IMR-90 (cell line): Measurements from ENCODE around the gene THAP12. TPM values are rescaled to one million over a fixed set of nuclear protein-coding genes. Genes with fewer than 3 reads are reported as not detected.

Source experiments
- ATAC-seq: fragments of 200-7000 bp; cut with Tn5 transposase; 2 replicates; pipeline ENCODE4 v1.9.1; 2020; ENCODE audit warnings: low read depth, mild to moderate bottlenecking, moderate library complexity
- BruUV-seq: library from RNA; stranded (reverse); fragments of 400-500 nt; replicated peaks from 2 replicates; lab custom pipeline; 2021; lab: Mats Ljungman, UMichigan
- CTCF ChIA-PET: fragments of 300-600 bp; formaldehyde crosslinking; extraction: SDS; loops from one replicate; lab custom pipeline; 2021; ENCODE audit warnings: antibody characterized with exemption; lab: Yijun Ruan, JAX
- POLR2A ChIA-PET: fragments of 300-600 bp; sonication (Branson Sonifier 250); formaldehyde crosslinking; loops from one replicate; lab custom pipeline; 2022; ENCODE audit warnings: antibody characterized with exemption; ENCODE audit not compliant: unreplicated experiment; lab: Charles Lee
- DNase-seq: peaks from one replicate; pipeline ENCODE4 v3.0.0; 2013
- H2AFZ ChIP-seq: replicated peaks from 2 replicates; pipeline ENCODE3; 2013; ENCODE audit warnings: low read length, mild to moderate bottlenecking; ENCODE audit not compliant: poor library complexity
- H2AK5ac ChIP-seq: 2 replicates; pipeline ENCODE4 v1.6.1; 2013; ENCODE audit warnings: low read depth, low read length, inconsistent platforms
- H2AK9ac ChIP-seq: replicated peaks from 2 replicates; pipeline ENCODE3; 2013; ENCODE audit warnings: mild to moderate bottlenecking, low read depth, low read length, moderate library complexity; ENCODE audit not compliant: poor library complexity
- H2BK120ac ChIP-seq: 2 replicates; pipeline ENCODE4 v1.6.1; 2013; ENCODE audit warnings: low read depth, low read length, inconsistent platforms
- H2BK15ac ChIP-seq: 3 replicates; pipeline ENCODE4 v1.6.1; 2013; ENCODE audit warnings: low read depth, low read length, inconsistent platforms
- H2BK20ac ChIP-seq: 2 replicates; pipeline ENCODE4 v1.6.1; 2013; ENCODE audit warnings: low read depth, mild to moderate bottlenecking, inconsistent platforms, low read length, moderate library complexity
- H2BK5ac ChIP-seq: 2 replicates; pipeline ENCODE4 v1.6.1; 2013; ENCODE audit warnings: mild to moderate bottlenecking, low read depth, low read length, inconsistent platforms; ENCODE audit not compliant: poor library complexity, severe bottlenecking
- H3K14ac ChIP-seq: replicated peaks from 2 replicates; pipeline ENCODE4 v1.6.1; 2013; ENCODE audit warnings: low read depth, low read length, inconsistent platforms
- H3K18ac ChIP-seq: 2 replicates; pipeline ENCODE4 v1.6.1; 2013; ENCODE audit warnings: low read depth, low read length, control low read depth
- H3K23ac ChIP-seq: 2 replicates; pipeline ENCODE4 v1.6.1; 2013; ENCODE audit warnings: low read depth, low read length, inconsistent platforms
- H3K27ac ChIP-seq: 2 replicates; pipeline ENCODE4 v1.5.1; 2013; ENCODE audit warnings: mild to moderate bottlenecking, control low read depth, low read length; ENCODE audit not compliant: insufficient read depth
- H3K27me3 ChIP-seq: 2 replicates; pipeline ENCODE4 v1.6.1; 2013; ENCODE audit warnings: low read length; ENCODE audit not compliant: control insufficient read depth, insufficient read depth
- H3K36me3 ChIP-seq: 2 replicates; pipeline ENCODE4 v1.6.1; 2013; ENCODE audit warnings: low read length, mixed read lengths; ENCODE audit not compliant: control insufficient read depth, insufficient read depth
- H3K4ac ChIP-seq: 2 replicates; pipeline ENCODE4 v1.6.1; 2013; ENCODE audit warnings: low read depth, low read length, inconsistent platforms
- H3K4me1 ChIP-seq: 2 replicates; pipeline ENCODE4 v1.6.1; 2013; ENCODE audit warnings: low read length, mixed read lengths; ENCODE audit not compliant: control insufficient read depth, insufficient read depth
- H3K4me2 ChIP-seq: 2 replicates; pipeline ENCODE4 v1.6.1; 2013; ENCODE audit warnings: low read depth, mild to moderate bottlenecking, control low read depth, low read length, moderate library complexity
- H3K4me3 ChIP-seq: 2 replicates; pipeline ENCODE4 v1.5.1; 2013; ENCODE audit warnings: low read depth, mild to moderate bottlenecking, control low read depth, low read length, moderate library complexity; ENCODE audit not compliant: insufficient read depth
- H3K56ac ChIP-seq: 2 replicates; pipeline ENCODE4 v1.6.1; 2013; ENCODE audit warnings: low read length, inconsistent platforms; ENCODE audit not compliant: insufficient read depth; ENCODE audit errors: extremely low read depth
- H3K79me1 ChIP-seq, 2 experiments: 2 replicates each; pipeline ENCODE4 v1.6.1; 2013; ENCODE audit warnings: low read length in 2 of 2, inconsistent platforms in 1 of 2, low read depth in 1 of 2
- H3K9ac ChIP-seq: 2 replicates; pipeline ENCODE4 v1.6.1; 2013; ENCODE audit warnings: low read depth, low read length, control low read depth
- H3K9me1 ChIP-seq: 2 replicates; pipeline ENCODE4 v1.6.1; 2013; ENCODE audit warnings: low read length, inconsistent platforms; ENCODE audit not compliant: insufficient read depth
- H3K9me3 ChIP-seq: 2 replicates; pipeline ENCODE4 v1.6.1; 2013; ENCODE audit warnings: low read length; ENCODE audit not compliant: control insufficient read depth, insufficient read depth
- H4K20me1 ChIP-seq: 2 replicates; pipeline ENCODE4 v1.6.1; 2013; ENCODE audit warnings: low read length, inconsistent platforms; ENCODE audit not compliant: insufficient read depth
- H4K5ac ChIP-seq: 2 replicates; pipeline ENCODE4 v1.6.1; 2013; ENCODE audit warnings: mild to moderate bottlenecking, low read depth, low read length, control low read depth
- H4K8ac ChIP-seq, 2 experiments: 2 replicates each; pipeline ENCODE4 v1.6.1; 2013; ENCODE audit warnings: low read depth in 2 of 2, low read length in 2 of 2, control low read depth in 1 of 2, inconsistent platforms in 1 of 2
- H4K91ac ChIP-seq: 2 replicates; pipeline ENCODE4 v1.6.1; 2013; ENCODE audit warnings: low read depth, low read length, inconsistent platforms; ENCODE audit not compliant: insufficient read depth
- CEBPB ChIP-seq: IDR thresholded peaks from 2 replicates; pipeline ENCODE4 v1.6.1; 2012; ENCODE audit warnings: low read depth, low read length, improper control_type of control experiment
- CTCF ChIP-seq: conservative IDR thresholded peaks from 2 replicates; pipeline ENCODE4 v1.5.1; 2012; ENCODE audit warnings: mild to moderate bottlenecking, low read depth, low read length, improper control_type of control experiment
- MAZ ChIP-seq: IDR thresholded peaks from 2 replicates; pipeline ENCODE4 v1.6.1; 2012; ENCODE audit warnings: low read depth, mild to moderate bottlenecking, low read length, improper control_type of control experiment, moderate library complexity, borderline replicate concordance
- POLR2A ChIP-seq: IDR thresholded peaks from 2 replicates; pipeline ENCODE4 v1.6.1; 2012; ENCODE audit warnings: mild to moderate bottlenecking, low read depth, low read length
- RAD21 ChIP-seq: IDR thresholded peaks from 2 replicates; pipeline ENCODE4 v1.6.1; 2012; ENCODE audit warnings: low read length, improper control_type of control experiment
- USF2 ChIP-seq: fragments of 150-350 bp; IDR thresholded peaks from 2 replicates; pipeline ENCODE4 v1.6.1; 2017; ENCODE audit warnings: mild to moderate bottlenecking, antibody characterized with exemption, low read length, low read depth
- WGBS, 2 experiments: methylation state at CpG; one replicate each; pipeline versions ENCODE4 v1.1.5 to v1.1.7; 2013; ENCODE audit warnings: missing lambda C conversion rate in 2 of 2; ENCODE audit not compliant: insufficient read length in 1 of 2; ENCODE audit errors: extremely low coverage in 2 of 2; 5-methylcytosine and 5-hydroxymethylcytosine counted together
- dilution Hi-C: fragments of 300-500 bp; cut with HindIII; formaldehyde crosslinking; loops from one replicate; pipeline ENCODE4 v1.14.3; 2018; ENCODE audit warnings: low sequenced_read_pairs; ENCODE audit not compliant: unreplicated experiment
- in situ Hi-C: fragments of 300-500 bp; cut with MboI; formaldehyde crosslinking; loops from 3 replicates; pipeline ENCODE4 v1.14.3; 2019; ENCODE audit warnings: low sequenced_read_pairs, inconsistent platforms, mixed read lengths
- intact Hi-C: fragments of 100-400 bp; cut with micrococcal nuclease; formaldehyde crosslinking; loops from 2 replicates; pipeline ENCODE4 v1.10.0; 2022
- polyA plus RNA-seq, 3 experiments: library from polyadenylated mRNA; depleted of rRNA; stranded (reverse); fragments of >200 nt; gene quantifications; 2 replicates each; pipeline ENCODE4 v1.2.3, GENCODE V29; 2012; ENCODE audit warnings: low replicate concordance in 1 of 3
- total RNA-seq: library from RNA; depleted of rRNA; stranded (reverse); fragments of >200 nt; gene quantifications from 2 replicates; pipeline ENCODE4 v1.2.3, GENCODE V29; 2012

Gene THAP12
- total and polyA plus RNA-seq, 2 of the 4 experiments (the other 2 are of a cell fraction), result 25.1 to 27.3 TPM

GRCh38 chr11:76362716-76363115, 18.2 kb downstream of the THAP12 start:
- dilution Hi-C loops (no loop called here), in situ Hi-C loops (no loop called here), intact Hi-C loops (no loop called here)
- Histone ChIP-seq H3K9me3 (no peaks in the 10 kb centered on the region), H3K18ac (no peak overlapping the region), H3K14ac (no peak overlapping the region), H2BK5ac (no peak overlapping the region), H4K20me1 (peaks cover 4% of the 10 kb centered on the region; the same call in 1 of the 2 replicates), H3K36me3 (peaks cover 8% of the 10 kb centered on the region; the same call in 1 of the 2 replicates), H4K91ac (no peak overlapping the region), H3K9ac (no peak overlapping the region), H3K79me1 (peaks cover 15 to 48% of the 10 kb centered on the region in 2 experiments), H4K8ac (no peak overlapping the region), H2BK15ac (no peak overlapping the region), H2AFZ (no peak overlapping the region), H3K27ac (no peak overlapping the region), H4K5ac (no peak overlapping the region), H2AK5ac (no peak overlapping the region), H2AK9ac (no peak overlapping the region), H3K27me3 (no peaks in the 10 kb centered on the region), H3K4me2 (no peak overlapping the region), H2BK120ac (no peak overlapping the region), H3K56ac (no peak overlapping the region), H3K4me1 (no peaks in the 10 kb centered on the region; the same call in 1 of the 2 replicates), H3K4me3 (no peak overlapping the region), H2BK20ac (no peak overlapping the region), H3K23ac (no peak overlapping the region), H3K4ac (no peak overlapping the region), H3K9me1 (no peaks in the 10 kb centered on the region; the same call in 1 of the 2 replicates)
- BruUV-seq, result no TSS peak
- POLR2A ChIA-PET, result no interaction called here
- no peak for DNase-seq
- CTCF ChIA-PET, result no interaction called here
- WGBS, 2 experiments, result no CpG with 5 or more reads among the region's 7 CpGs
- no peak for ATAC-seq
- TF ChIP-seq MAZ (no peak), CEBPB (no peak), RAD21 (no peak), CTCF (no peak), POLR2A (no peak), USF2 (no peak)
